HepG2 (cell line): ENCODE results near the gene FAF2. TPM values are rescaled to one million over a fixed set of nuclear protein-coding genes. Genes with fewer than 3 reads are reported as not detected.

Experiments
- ARID2 ChIP-seq: sonication (generic); formaldehyde crosslinking; IDR thresholded peaks from 2 replicates; pipeline ENCODE4 v1.8.1; 2022; ENCODE audit warnings: mild to moderate bottlenecking, missing genetic modification reagents, borderline replicate concordance
- DR1 ChIP-seq: sonication (generic); formaldehyde crosslinking; IDR thresholded peaks from 2 replicates; pipeline ENCODE4 v1.8.0; 2021; ENCODE audit warnings: mild to moderate bottlenecking, missing genetic modification reagents, inconsistent platforms
- ELF4 ChIP-seq: sonication (generic); formaldehyde crosslinking; IDR thresholded peaks from 2 replicates; pipeline ENCODE4 v1.5.0; 2020; ENCODE audit warnings: missing genetic modification reagents, mild to moderate bottlenecking, moderate library complexity, borderline replicate concordance
- EP300 ChIP-seq, 3 experiments: sonication (generic) in 1 of 3; formaldehyde crosslinking in 1 of 3; IDR thresholded peaks; 2 replicates each; pipeline versions ENCODE4 v1.5.1 to v1.6.1; 2011 to 2020; ENCODE audit warnings: low read depth in 2 of 3, low read length in 2 of 3, borderline replicate concordance in 1 of 3, improper control_type of control experiment in 1 of 3, mild to moderate bottlenecking in 1 of 3, missing genetic modification reagents in 1 of 3, moderate library complexity in 1 of 3
- FIP1L1 ChIP-seq: fragments of 200-400 bp; formaldehyde crosslinking; IDR thresholded peaks from 2 replicates; pipeline ENCODE4 v1.6.1; 2018; ENCODE audit warnings: low read depth, mild to moderate bottlenecking, low read length, moderate library complexity, borderline replicate concordance; ENCODE audit not compliant: insufficient read depth
- GABPB1 ChIP-seq: IDR thresholded peaks from 2 replicates; pipeline ENCODE4 v1.6.1; 2016; ENCODE audit warnings: mild to moderate bottlenecking, missing genetic modification reagents, moderate library complexity, missing compliant biosample characterization
- HNF4G ChIP-seq, 2 experiments: sonication (generic) in 1 of 2; formaldehyde crosslinking in 1 of 2; IDR thresholded peaks; 2 replicates each; pipeline versions ENCODE4 v1.4.0 to v1.6.1; 2011 to 2020; ENCODE audit warnings: borderline replicate concordance in 2 of 2, low read depth in 2 of 2, mild to moderate bottlenecking in 2 of 2, low read length in 1 of 2, missing genetic modification reagents in 1 of 2, moderate library complexity in 1 of 2
- HNRNPUL1 ChIP-seq: fragments of 200-400 bp; formaldehyde crosslinking; IDR thresholded peaks from 2 replicates; pipeline ENCODE4 v1.6.1; 2017; ENCODE audit warnings: low read depth, mild to moderate bottlenecking, low read length, moderate library complexity
- LCORL ChIP-seq, 2 experiments: fragments of 450-650 bp in 1 of 2; sonication (generic) in 1 of 2; formaldehyde crosslinking in 1 of 2; IDR thresholded peaks; 2 replicates each; pipeline versions ENCODE4 v1.5.0 to v1.6.1; 2017 to 2020; ENCODE audit warnings: antibody characterized with exemption in 1 of 2, missing genetic modification reagents in 1 of 2
- MIER3 ChIP-seq: IDR thresholded peaks from 2 replicates; pipeline ENCODE4 v1.6.1; 2016; ENCODE audit warnings: missing compliant biosample characterization, borderline replicate concordance
- MTA1 ChIP-seq: sonication (generic); formaldehyde crosslinking; IDR thresholded peaks from 2 replicates; pipeline ENCODE4 v1.4.0; 2020; ENCODE audit warnings: missing genetic modification reagents, mild to moderate bottlenecking, borderline replicate concordance
- PITX1 ChIP-seq: sonication (generic); formaldehyde crosslinking; IDR thresholded peaks from 2 replicates; pipeline ENCODE4 v1.5.1; 2020; ENCODE audit warnings: mild to moderate bottlenecking, missing genetic modification reagents
- SAFB2 ChIP-seq: sonication (generic); formaldehyde crosslinking; IDR thresholded peaks from 2 replicates; pipeline ENCODE4 v1.5.1; 2020; ENCODE audit warnings: missing genetic modification reagents, low read depth, mild to moderate bottlenecking, borderline replicate concordance
- SAP130 ChIP-seq: IDR thresholded peaks from 2 replicates; pipeline ENCODE4 v1.6.1; 2016; ENCODE audit warnings: low read depth
- XRCC5 ChIP-seq: fragments of 200-400 bp; formaldehyde crosslinking; optimal IDR thresholded peaks from 2 replicates; pipeline ENCODE3; 2017; ENCODE audit warnings: mild to moderate bottlenecking, low read length
- ZNF543 ChIP-seq: sonication (generic); formaldehyde crosslinking; IDR thresholded peaks from 2 replicates; pipeline ENCODE4 v1.4.0; 2020; ENCODE audit warnings: mild to moderate bottlenecking, missing genetic modification reagents
- ZNF672 ChIP-seq: sonication (generic); formaldehyde crosslinking; IDR thresholded peaks from 2 replicates; pipeline ENCODE4 v1.8.1; 2022; ENCODE audit warnings: missing genetic modification reagents
- ZNF782 ChIP-seq: sonication (generic); formaldehyde crosslinking; IDR thresholded peaks from 2 replicates; pipeline ENCODE4 v1.4.0; 2020; ENCODE audit warnings: missing genetic modification reagents, mild to moderate bottlenecking, borderline replicate concordance
- ZSCAN30 ChIP-seq: sonication (generic); formaldehyde crosslinking; IDR thresholded peaks from 2 replicates; pipeline ENCODE4 v1.5.0; 2020; ENCODE audit warnings: mild to moderate bottlenecking, missing genetic modification reagents
- ZZZ3 ChIP-seq: sonication (generic); formaldehyde crosslinking; IDR thresholded peaks from 2 replicates; pipeline ENCODE4 v1.4.0; 2020; ENCODE audit warnings: missing genetic modification reagents, mild to moderate bottlenecking, borderline replicate concordance
- polyA plus RNA-seq, 8 experiments: library from polyadenylated mRNA; depleted of rRNA in 3 of 8; stranded (reverse) in 7 of 8; unstranded in 1 of 8; fragments of >200 nt; fragmentation: Illumina TruSeq in 4 of 8; extraction: Trizol in 4 of 8; gene quantifications; 2 replicates each; pipeline versions ENCODE4 v1.2.1 to v1.2.3, GENCODE V29; 2011 to 2016; ENCODE audit warnings: low read depth in 4 of 8, missing spikeins in 1 of 8, mixed read lengths in 1 of 8; ENCODE audit not compliant: insufficient read depth in 1 of 8
- total RNA-seq, 5 experiments: library from RNA; depleted of rRNA; stranded (reverse); fragments of >200 nt; fragmentation: Illumina TruSeq; extraction: Trizol; gene quantifications; 2 replicates each; pipeline ENCODE4 v1.2.3, GENCODE V29; 2016; ENCODE audit warnings: low read depth in 1 of 5
- TF ChIP-seq, protein P1 (sequence below): sonication (generic); formaldehyde crosslinking; IDR thresholded peaks from 2 replicates; pipeline ENCODE4 v1.4.0; 2020; ENCODE audit warnings: missing genetic modification reagents, low read depth, mild to moderate bottlenecking, borderline replicate concordance
- TF ChIP-seq, protein P2 (sequence below): sonication (generic); formaldehyde crosslinking; IDR thresholded peaks from 2 replicates; pipeline ENCODE4 v1.5.0; 2020; ENCODE audit warnings: mild to moderate bottlenecking, missing genetic modification reagents, borderline replicate concordance
- TF ChIP-seq, protein P3 (sequence below): sonication (generic); formaldehyde crosslinking; IDR thresholded peaks from 2 replicates; pipeline ENCODE4 v1.4.0; 2020; ENCODE audit warnings: mild to moderate bottlenecking, missing genetic modification reagents

Gene FAF2
- total and polyA plus RNA-seq, 2 of the 13 experiments (the other 11 are each of a cell fraction or from before 2014, with no cell fraction given): 27.8 to 34.3 TPM

DNA sequence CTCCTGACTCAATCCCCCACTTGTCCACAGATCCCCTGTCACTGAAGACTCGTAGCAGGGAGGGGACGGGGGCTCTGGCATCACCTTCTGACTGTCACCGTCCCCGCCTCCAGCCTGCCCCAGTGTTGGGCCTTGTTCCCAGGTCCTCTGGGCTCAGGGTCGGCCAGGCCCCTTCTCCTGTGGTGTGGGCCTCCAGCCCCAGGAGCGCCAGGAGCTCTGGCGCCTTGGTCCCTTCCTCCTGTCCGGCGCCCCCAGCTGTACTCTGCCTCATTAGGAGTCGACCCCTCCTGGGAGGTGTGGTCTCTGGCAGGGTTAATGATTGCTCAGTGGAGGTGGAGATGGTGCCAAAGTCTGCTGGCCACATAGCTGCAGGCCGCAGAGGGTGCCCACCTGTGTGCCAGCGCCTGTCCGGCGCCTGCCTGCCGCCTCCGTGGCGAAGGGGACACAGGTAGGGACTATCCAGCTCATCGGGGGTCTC is 100.8 kb downstream of the FAF2 start, which contains the start of gene CDHR2 (continued):
- TF ChIP-seq PITX1 (CRISPR knock-in tag) (0 out of 2 replicates have a peak, but pooled peaks have one; percentile 21), FIP1L1 (no peak), HNF4G (IDR thresholded peaks at IDR 0.05; ENCODE audit: borderline replicate concordance, low read depth, low read length) (peak; percentile 58; the same call in 1 of the 2 replicates), HNF4G (CRISPR knock-in tag; IDR thresholded peaks at IDR 0.05; ENCODE audit: borderline replicate concordance, low read depth) (0 out of 2 replicates have a peak, but pooled peaks have one; percentile 27), ARID2 (0 out of 2 replicates have a peak, but pooled peaks have one; percentile 38), ZNF782 (CRISPR knock-in tag) (peak; percentile 94; the same call in 1 of the 2 replicates), EP300 (IDR thresholded peaks at IDR 0.05; ENCODE audit: low read depth in 2 of 2, low read length in 2 of 2) (peak in 1 of 2 experiments; percentile 49; a peak in 1 of 4 replicates), EP300 (CRISPR knock-in tag; IDR thresholded peaks at IDR 0.05; ENCODE audit: borderline replicate concordance) (no peak), GABPB1 (CRISPR knock-in tag) (peak; percentile 55; the same call in 1 of the 2 replicates), SAP130 (CRISPR knock-in tag) (peak; percentile 82), MTA1 (CRISPR knock-in tag) (peak; percentile 81; the same call in 1 of the 2 replicates), ZNF543 (CRISPR knock-in tag) (peak; percentile 66), ELF4 (CRISPR knock-in tag) (no peak), LCORL (IDR thresholded peaks at IDR 0.05) (no peak), LCORL (CRISPR knock-in tag; IDR thresholded peaks at IDR 0.05) (peak; percentile 66), MIER3 (CRISPR knock-in tag) (no peak), SAFB2 (no peak), DR1 (CRISPR knock-in tag) (peak; percentile 77), ZSCAN30 (no peak), ZZZ3 (CRISPR knock-in tag) (no peak), HNRNPUL1 (no peak), XRCC5 (no peak), ZNF672 (CRISPR knock-in tag) (no peak)
- TF ChIP-seq, protein P1, sequence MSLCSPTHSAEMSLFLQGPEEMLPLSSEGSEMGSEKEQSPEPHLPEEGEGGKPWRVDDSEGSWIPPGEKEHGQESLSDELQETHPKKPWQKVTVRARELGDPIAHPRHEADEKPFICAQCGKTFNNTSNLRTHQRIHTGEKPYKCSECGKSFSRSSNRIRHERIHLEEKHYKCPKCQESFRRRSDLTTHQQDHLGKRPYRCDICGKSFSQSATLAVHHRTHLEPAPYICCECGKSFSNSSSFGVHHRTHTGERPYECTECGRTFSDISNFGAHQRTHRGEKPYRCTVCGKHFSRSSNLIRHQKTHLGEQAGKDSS: 0 out of 2 replicates have a peak, but pooled peaks have one; percentile 39
- TF ChIP-seq, protein P2, sequence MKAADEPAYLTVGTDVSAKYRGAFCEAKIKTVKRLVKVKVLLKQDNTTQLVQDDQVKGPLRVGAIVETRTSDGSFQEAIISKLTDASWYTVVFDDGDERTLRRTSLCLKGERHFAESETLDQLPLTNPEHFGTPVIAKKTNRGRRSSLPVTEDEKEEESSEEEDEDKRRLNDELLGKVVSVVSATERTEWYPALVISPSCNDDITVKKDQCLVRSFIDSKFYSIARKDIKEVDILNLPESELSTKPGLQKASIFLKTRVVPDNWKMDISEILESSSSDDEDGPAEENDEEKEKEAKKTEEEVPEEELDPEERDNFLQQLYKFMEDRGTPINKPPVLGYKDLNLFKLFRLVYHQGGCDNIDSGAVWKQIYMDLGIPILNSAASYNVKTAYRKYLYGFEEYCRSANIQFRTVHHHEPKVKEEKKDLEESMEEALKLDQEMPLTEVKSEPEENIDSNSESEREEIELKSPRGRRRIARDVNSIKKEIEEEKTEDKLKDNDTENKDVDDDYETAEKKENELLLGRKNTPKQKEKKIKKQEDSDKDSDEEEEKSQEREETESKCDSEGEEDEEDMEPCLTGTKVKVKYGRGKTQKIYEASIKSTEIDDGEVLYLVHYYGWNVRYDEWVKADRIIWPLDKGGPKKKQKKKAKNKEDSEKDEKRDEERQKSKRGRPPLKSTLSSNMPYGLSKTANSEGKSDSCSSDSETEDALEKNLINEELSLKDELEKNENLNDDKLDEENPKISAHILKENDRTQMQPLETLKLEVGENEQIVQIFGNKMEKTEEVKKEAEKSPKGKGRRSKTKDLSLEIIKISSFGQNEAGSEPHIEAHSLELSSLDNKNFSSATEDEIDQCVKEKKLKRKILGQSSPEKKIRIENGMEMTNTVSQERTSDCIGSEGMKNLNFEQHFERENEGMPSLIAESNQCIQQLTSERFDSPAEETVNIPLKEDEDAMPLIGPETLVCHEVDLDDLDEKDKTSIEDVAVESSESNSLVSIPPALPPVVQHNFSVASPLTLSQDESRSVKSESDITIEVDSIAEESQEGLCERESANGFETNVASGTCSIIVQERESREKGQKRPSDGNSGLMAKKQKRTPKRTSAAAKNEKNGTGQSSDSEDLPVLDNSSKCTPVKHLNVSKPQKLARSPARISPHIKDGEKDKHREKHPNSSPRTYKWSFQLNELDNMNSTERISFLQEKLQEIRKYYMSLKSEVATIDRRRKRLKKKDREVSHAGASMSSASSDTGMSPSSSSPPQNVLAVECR (CRISPR knock-in tag): peak; percentile 69; the same call in 1 of the 2 replicates
- TF ChIP-seq, protein P3, sequence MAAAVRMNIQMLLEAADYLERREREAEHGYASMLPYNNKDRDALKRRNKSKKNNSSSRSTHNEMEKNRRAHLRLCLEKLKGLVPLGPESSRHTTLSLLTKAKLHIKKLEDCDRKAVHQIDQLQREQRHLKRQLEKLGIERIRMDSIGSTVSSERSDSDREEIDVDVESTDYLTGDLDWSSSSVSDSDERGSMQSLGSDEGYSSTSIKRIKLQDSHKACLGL: 0 out of 2 replicates have a peak, but pooled peaks have one; percentile 14
